Islet of Langerhans (tissue), 1 donor: Measurements from ENCODE around the gene COLQ.

Source experiments
- FAIRE-seq: peaks from one replicate; lab custom pipeline; 2011; peaks lifted over from hg19 to GRCh38; lab: Jason Lieb, UNC

The COLQ gene

DNA sequence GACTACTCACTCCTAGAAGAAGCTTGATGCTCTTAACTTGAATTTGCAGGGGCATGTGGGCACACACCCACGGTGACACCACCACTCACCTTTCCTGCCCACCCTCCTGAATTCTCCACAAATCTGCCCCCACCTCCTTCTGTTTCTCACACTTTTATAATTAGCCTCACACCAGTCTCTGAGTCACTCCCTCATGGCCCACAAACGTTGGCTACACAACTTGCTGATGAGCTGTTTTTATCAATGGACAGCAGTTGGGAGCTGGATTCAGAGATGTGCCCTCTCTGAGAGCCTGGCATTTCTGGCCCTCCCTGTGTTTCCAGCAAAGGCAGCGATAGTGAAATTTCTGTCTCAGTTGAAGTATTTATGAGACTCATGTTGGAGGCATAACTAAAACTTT, 1.3 kb downstream of the COLQ start:
- FAIRE-seq: no peak

DNA sequence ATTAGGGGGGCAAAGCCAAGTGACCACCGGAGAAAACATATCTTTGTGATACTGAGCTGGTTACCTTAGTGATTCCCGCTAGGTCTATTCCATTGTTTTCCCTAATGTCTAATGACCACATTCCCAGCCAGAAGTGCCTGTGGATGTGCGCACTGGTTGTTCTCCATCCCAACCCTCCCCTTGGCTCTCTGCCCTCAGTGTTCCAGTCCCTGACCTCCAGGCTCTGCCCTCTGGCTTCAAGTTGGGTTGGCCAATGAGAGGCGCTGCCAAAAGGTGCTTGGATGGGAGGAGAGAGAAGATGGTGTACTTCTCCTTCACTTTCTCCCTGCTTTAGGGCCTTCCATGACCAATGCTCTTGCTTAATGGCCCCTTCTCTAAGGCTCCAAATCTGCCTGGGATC, 2.4 kb downstream of the COLQ start:
- no peak for FAIRE-seq

DNA sequence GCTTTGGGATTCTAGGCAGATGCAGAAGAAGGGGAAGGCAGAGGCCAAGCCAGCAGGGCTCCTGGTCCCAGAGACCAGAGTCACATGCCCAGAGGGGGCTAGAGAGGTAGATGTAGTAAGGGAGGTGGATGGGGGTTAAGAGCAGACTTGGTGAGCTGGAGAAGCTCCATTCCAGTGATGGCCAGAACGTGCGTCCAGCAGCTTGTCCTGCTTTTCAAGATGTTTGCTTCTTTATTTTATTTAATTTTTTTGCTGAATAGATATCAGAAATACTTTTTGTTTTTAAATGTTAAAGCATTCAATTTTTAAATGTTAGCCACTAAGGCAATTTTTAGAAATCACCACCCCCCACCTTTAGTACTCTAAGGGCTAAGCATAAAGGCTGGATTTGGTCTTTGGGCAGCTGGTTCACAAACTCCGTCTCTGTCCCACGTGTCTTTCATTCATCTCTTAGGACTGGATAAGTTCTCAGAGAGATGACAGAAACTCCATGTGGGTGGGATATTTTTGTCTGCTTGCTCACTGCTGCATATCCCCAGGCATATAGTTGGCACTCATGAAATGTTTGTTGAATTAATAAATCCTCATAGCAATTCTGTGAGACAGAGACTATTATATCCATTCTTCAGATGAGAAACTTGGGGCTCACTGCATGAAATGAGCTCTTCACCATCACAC, 6.7 kb downstream of the COLQ start:
- no peak for FAIRE-seq

DNA sequence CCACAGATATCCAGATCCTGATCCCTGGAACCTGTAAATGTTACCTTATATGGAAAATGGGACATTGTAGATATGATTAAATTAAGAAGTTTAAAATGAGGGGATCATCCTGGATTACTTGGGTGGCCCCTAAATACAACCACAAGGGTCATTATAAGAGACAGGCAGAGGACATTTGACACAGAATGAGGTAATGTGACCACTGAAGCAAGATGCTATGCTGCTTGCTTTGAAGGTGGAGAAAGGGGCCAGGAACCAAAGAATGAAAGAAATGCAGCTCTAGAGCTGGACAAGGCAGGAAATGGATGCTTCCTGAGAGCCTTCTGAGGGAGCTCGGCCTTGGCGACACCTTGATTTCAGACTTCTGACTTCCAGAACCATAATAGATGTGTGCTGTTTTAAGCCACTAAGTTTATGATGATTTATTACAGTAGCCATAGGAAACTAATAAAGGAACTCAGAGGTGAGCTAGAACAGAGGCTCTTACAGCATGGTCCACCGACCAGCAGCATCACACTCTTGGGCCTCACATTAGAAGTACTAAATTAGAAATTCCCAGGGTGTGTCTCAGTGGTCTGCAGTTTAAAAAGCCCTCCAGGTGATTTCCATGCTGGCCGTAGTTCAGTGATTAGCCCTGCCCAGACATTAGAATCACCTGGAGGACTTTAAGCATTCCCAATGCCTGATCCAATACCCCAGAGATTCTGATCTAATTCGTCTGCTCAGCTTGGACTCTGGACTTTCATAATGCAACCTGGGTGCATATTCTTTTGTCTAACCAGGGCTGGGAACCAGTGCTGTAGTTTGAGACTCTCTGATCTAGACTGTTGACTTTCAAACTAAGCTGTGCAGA, 7.5 kb downstream of the COLQ start:
- no peak for FAIRE-seq

DNA sequence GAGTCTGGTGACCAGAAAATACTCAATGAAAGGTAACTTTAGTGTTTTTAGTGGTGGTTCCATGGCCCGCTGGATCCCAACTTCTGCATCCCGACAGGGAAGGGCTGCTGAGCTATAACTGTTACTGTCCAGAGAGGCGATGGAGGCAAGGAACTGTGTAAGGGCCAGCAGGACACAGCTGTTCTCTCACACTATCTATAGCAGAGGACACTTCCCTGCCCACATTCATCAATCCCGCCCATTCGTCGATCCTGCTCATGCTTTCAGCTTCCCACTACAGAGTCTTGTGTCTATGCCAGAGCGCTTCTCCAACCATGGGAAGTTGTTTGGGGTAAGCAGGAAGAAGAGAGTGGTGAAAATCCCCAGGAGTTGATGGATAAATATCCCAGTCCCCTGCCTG, 8.4 kb downstream of the COLQ start:
- FAIRE-seq: no peak

DNA sequence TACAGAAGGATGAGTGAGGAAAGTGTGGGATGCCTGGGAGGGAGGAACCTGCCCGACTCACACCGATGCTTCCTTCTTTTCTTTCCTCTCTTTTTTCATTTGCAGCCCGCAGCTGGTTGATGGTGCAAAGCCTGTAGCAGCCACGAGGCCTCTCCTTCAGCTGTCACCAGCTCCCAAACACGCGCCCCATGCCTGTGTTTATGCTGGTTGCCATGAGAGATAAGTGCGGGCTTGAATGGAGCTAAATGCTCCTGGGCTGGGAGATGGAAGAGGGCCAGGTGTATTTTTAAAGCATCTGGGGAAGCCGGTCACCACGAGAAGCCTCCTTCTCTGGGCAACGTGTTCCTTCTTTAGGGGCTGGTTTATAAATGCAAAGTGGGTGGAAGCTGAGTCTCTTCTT, 9.3 kb downstream of the COLQ start:
- peak; percentile 30 for FAIRE-seq

DNA sequence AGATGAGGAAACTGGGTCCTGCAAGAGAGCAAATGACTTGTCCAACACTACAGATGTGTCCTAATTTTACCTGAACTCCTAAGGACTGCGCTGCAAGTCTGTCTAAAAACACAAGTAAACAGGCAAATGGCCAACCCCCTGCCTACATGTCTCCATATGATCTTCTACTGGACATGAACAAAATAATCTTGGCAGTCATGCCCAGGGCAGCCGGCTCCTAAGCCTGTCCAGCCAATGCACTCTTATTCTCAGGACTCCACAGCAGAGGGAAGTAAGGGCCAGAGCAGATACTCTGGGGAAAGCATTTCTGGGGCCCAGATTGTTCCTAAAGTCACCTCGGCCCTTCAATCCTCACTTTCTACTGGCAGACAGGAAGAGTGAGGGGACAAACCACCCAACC, 10.3 kb downstream of the COLQ start:
- FAIRE-seq: no peak

DNA sequence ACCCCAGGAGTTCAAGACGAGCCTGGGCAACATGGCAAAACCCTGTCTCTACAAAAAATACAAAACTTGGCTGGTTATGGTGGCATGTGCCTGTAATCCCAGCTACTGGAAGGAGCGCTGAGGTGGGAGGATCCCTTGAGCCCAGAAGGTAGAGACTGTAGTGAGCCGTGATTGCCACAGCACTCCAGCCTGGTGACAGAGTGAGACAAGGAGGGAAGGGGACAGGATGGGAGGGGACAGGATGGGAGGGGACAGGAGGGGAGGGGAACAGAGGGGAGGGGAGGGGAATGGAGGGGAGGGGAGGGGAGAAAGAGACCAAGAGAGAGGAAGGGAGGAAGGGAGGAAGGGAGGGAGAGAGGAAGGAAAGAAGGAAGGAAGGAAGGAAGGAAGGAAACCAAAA, 11.0 kb downstream of the COLQ start:
- FAIRE-seq: no peak

DNA sequence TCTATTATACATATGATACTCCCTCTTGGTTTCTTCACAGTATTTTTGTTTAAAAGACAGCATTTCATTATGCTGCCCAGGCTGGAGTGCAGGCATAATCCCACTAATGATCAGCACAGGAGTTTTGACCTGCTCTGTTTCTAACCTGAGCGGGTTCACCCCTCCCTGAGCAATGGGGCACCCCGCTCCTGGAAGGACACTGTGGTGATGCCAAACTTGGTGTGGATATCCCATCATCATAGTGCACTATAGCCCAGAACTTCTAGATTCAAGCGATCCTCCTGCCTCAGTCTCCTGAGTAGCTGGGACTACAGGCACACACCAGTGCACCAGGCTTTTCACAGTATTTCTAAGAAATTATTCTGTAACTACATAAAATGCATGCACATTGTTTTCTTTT, 14.9 kb downstream of the COLQ start:
- no peak for FAIRE-seq

DNA sequence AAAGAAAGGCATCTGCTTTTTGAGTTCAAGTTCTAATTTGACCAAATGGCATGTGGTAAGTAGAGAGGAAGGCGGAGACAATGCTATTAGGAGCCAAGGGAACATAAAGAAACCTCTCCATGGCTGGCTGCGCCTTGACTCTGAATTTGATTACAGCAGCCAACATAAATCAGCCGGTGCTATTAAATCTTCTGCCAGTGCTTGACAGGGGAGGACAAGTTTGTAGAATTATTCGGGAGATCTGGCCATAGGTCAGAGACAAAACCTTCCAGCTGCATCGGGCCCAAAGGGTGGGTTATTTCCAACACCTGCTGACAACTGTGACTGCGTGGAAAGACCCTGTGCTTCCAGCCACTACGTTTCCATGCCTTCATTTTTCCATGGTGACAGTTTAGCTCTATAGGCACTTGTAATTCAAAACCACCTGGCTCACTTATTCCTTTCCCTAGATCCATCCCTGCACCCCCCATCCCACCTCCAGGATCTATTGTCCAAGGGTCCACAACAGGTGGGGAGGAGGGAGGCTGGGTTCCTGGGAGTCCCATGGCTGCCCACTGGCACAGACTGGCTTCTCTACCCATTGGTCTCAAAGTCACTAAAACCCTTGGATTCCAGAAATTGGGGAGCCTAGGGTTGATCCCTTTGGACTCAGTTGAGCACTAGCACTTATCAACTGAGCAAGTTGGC, 15.9 kb downstream of the COLQ start:
- FAIRE-seq: no peak

DNA sequence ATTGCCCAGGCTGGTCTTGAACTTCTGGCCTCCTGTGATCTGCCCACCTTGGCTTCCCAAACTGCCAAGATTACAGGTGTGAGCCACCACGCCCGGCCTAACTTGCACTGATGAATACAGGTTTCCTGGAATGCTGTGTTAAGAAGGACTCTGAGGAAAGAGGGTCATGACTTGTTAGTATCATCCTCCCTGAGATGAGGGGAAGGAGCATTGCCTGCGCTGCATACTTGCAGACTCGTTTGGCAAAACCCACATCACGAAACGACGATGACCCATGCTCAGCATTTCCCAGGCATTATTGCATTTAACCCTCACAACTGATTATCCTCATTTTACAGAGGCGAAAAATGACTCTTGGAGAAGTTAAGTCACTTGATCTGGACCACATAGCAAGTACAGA, 18.9 kb downstream of the COLQ start:
- FAIRE-seq: no peak

DNA sequence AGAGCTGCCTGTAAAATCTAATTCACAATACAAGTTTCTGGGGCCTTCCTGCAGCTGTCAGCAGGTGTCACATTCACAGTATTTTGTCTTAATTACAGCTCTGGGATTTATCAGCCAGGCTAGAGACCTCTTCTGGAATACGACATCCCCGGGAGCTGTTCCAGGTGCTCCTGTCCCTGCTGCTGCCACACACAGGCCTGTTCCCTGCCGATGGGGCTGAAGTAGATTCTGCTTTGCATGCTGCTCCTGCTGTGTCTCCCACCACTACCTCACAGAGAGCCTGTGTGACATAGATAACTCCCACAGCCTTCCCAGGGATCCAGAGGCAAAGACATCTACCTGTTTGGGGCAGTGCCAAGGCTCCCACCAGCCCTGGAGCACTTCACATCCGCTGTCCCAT, 20.4 kb downstream of the COLQ start:
- no peak for FAIRE-seq

DNA sequence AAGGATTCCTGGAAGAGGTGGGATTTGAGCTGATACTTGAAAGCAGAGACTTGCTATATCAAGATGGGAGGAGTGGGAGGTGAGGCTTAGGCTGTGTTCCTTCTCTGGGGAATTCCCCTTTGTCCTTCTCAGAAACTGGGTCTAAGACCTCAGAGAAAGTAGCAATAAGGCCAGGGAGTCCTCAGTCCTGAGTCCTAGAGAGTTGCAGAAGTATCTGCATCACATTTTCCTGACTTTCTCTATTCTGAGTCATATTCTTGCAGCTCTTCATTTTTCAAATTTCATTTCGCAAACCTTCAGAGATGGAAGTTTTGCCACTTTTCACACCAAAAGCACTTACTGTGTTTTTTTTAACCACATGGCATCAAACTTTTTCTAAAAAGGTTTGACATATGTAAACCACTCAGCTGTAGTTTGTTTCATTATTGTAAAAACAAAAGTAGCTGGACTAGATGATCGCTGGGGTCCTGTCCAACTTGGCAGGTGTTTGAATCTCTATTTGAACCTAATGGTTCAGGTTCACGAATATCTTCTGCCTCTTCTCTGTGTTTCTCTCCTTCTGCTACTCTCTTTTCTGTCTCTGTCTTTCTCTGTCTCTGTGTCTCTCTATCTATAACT, 21.3 kb downstream of the COLQ start:
- FAIRE-seq: no peak

DNA sequence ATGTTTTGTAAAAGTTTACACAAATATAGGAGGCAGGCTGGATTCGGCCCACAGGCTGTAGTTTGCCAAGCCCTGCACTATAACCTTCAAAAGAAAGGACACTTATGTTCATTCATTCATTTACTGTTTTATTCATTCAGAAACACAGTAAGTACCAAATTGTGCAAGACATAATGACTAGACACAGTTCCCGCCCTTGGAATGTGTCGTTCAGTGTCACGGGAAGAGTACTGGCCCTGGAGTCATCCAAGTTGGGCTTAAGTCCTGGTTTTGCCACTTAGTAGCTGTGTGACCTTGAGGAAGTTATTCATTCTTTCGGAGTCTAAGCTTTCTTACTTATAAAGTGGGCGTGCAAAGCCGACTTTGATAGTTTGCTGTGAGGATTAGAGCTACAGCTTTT, 22.0 kb downstream of the COLQ start:
- FAIRE-seq: no peak

DNA sequence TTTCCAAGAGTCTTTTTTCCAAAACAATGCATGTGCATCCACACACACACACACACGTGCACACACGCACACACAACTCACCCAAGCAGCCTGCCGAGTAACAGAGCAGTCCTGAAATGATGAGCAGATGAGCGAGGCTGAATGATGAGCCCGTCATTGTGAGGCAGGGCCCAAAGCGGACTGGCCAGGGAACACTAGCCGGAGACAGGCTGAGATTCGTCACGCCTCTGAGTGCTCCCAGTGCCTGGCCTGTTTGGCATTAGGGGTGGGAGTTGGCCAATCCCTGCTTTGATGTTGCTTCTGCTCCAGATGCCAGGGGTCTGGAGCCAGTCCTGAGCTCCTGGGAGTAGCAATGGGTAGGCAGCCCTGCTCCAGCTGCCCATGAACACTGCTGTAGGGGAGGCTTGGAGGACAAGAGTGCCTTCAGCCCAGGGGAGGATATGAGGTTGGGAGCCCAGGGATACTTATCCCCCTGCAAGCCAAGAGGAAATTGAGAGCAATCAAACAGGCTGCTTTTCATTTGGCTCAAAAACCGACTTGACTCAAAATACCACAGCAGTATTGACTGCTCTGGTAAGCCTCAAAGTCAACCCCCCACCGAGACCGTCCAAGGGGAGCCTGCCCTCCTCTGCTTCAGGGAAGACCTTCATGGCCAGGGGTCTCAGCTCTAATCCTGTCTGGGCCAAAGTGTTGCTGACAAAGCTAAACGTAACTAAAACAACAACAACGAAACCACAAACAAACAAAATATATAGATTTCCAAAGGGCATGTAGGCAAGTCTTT, 22.9 kb downstream of the COLQ start:
- no peak for FAIRE-seq

DNA sequence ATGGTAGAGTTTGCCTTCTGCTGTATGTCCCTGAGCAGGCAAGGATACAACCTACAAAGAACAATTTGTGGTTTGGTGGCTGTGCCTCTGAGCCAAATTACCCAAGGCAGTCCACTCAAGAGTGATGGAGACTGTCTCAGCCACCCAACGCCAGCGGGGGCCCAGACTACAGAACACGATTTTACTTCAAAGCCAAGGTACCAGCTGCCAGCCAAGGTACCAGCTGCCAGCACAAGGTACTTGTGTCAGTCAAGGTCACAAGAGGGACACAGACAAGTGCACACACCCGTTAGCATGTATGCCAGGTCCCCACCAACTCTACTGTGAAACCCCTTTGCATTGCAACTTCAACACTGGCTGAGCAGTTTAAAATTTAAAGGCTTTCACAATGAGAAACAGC, 23.5 kb downstream of the COLQ start:
- FAIRE-seq: no peak

DNA sequence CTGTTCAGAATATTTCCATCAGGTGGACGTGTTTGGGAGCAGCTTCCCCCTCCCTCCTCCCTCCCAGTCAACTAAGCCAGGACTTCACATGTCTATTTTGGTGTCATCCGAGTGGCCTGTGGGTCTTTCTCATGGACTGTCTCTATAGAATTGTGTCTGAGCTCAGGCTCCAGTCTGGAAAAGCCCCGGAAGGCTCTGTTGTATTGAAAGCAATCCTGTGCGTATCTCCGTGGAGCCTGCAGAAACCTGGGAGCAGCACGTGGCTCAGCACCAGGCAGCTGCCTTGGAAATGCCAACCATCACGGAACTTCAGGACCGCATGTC, 25.2 kb downstream of the COLQ start:
- FAIRE-seq: no peak

DNA sequence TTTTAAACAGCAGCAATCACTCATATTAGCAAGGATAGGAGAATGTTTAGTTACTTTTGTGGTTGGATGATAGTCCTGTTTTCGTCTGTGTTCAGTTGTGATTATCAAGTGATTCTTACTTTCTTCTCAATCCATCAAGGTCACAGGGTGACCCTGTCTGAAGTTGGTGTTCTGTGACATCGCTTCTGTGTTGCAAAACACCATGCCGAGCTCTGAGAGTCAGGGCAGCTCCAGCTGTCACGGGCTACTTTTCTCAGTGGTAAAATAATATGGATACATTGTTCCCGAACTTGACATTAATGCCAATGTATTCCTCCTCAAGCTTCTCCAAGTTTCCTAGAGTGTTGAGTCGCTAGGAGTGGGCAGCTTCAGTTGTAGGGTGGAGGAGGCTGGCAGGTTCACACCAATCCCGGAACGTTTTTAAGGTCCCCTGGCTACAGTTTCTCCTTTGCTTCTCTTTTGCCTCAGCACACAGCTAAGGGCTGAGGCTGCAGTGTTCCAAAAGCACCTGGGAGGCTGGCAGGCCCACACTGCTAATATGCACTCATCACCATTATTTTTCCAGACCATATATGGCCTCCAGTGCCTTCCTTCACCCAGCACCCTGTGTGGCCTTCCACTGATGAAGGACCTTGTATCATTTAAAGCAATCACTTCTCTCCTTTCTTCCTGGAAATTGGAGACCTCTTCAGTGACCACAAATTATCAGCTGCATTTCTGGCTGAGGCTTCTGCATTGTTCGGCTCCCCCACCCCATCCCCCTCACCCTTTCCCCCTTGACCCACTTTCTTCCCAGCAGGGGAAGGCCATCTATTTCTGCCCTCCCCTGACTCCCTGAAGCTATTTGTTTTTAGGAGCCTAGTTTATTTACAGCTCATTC, 25.8 kb downstream of the COLQ start:
- FAIRE-seq: no peak

DNA sequence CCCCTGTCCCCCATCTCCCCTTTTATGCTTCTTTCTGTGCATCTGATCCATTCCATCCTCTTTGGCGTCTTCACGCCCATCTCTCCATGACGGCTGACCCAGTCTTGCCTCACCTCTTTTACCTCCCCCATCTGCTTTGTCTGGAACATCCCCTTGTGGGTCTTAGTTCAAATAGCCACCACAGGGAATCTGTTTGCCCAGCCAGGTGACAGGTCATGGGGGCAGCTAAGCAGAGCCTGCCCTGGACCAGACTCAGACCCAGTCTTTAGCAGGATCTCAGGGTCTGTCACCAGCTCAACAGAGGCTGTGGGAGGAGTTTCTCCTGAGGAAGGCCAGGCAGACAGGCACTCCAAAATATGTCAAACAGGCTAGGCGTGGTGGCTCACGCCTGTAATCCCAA, 28.1 kb downstream of the COLQ start:
- no peak for FAIRE-seq

DNA sequence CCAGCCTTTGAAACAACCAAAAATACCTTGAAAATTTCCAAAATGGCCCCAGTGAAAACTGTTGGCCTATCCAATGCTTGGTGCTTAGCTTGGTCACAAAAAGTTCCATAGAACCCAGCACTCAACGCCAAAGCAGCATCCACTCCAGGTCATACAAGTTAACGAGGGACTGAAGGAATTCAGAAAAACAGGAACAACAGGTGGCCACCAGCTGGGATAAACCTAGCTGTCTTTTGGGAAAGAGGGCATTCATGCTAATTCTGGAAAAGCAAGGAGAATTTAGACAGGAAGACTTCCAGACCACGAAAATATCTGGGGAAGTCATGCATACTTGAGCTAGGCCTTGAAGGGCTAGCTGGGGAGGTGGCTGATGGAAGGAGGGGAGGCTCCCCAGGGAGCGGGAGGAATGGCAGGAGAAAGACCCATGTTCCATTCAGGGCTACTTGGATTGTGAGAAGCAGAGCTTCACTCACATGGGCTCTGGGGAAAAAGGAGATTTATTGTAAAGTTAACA, 28.6 kb downstream of the COLQ start:
- no peak for FAIRE-seq

DNA sequence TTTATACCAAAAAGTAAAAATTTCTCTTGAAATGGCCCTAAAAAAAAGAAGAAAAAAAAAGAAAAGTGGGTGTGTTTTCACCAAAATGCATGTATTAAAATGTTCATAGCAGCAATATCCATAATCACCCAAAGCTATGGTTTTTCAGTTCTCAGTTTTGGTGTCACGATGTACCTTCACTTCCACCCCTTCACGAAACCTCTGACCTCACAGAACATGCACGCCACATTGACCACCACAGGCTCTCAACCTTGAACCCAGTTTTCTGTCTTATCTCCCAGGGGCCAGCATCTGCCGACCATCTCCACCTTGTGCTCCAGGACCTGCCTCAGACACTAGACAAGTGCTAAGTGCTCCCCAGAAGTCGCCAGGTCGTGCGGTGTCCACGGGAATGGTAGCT, 30.4 kb downstream of the COLQ start:
- FAIRE-seq: no peak
